ENCODE measurements around the gene SH3RF1.

SH3RF1 gene

GRCh38 chr4:169132561-169133305, 138.0 kb downstream of the SH3RF1 start:
- DNase-seq (ENCODE audit: low read depth), result no peak

GRCh38 chr4:169131556-169132208, 139.1 kb downstream of the SH3RF1 start:
- DNase-seq (ENCODE audit: low read depth), result no peak

- peak; percentile 53 for DNase-seq (ENCODE audit: low read depth)
These were observed 141.9 kb downstream of the SH3RF1 start for GRCh38 chr4:169128902-169129301.

GRCh38 chr4:169127314-169127713, 143.4 kb downstream of the SH3RF1 start:
- DNase-seq (ENCODE audit: low read depth), result no peak

- no peak for DNase-seq (ENCODE audit: low read depth)
These were observed 146.1 kb downstream of the SH3RF1 start for GRCh38 chr4:169124661-169125060.

GRCh38 chr4:169122422-169122821, 148.3 kb downstream of the SH3RF1 start:
- no peak for DNase-seq (ENCODE audit: low read depth)

GRCh38 chr4:169121861-169122382, 148.8 kb downstream of the SH3RF1 start:
- DNase-seq (ENCODE audit: low read depth), result no peak

GRCh38 chr4:169120624-169121023, 150.1 kb downstream of the SH3RF1 start:
- DNase-seq (ENCODE audit: low read depth), result no peak

GRCh38 chr4:169119536-169119935, 151.2 kb downstream of the SH3RF1 start:
- no peak for DNase-seq (ENCODE audit: low read depth)

- DNase-seq (ENCODE audit: low read depth), result no peak
These were observed 153.1 kb downstream of the SH3RF1 start for GRCh38 chr4:169117591-169118081.

GRCh38 chr4:169116270-169116901, 154.4 kb downstream of the SH3RF1 start:
- no peak for DNase-seq (ENCODE audit: low read depth)

GRCh38 chr4:169115897-169116254, 154.9 kb downstream of the SH3RF1 start:
- DNase-seq (ENCODE audit: low read depth), result peak; percentile 91

GRCh38 chr4:169115144-169115896, 155.4 kb downstream of the SH3RF1 start:
- DNase-seq (ENCODE audit: low read depth), result no peak

- no peak for DNase-seq (ENCODE audit: low read depth)
These were observed 156.3 kb downstream of the SH3RF1 start for GRCh38 chr4:169114341-169114974.

GRCh38 chr4:169110633-169111032, 160.1 kb downstream of the SH3RF1 start:
- no peak for DNase-seq (ENCODE audit: low read depth)

GRCh38 chr4:169109035-169109675, 161.6 kb downstream of the SH3RF1 start:
- no peak for DNase-seq (ENCODE audit: low read depth)

- DNase-seq (ENCODE audit: low read depth), result no peak
These were observed 162.5 kb downstream of the SH3RF1 start for GRCh38 chr4:169108303-169108702.

GRCh38 chr4:169107528-169107927, 163.2 kb downstream of the SH3RF1 start:
- DNase-seq (ENCODE audit: low read depth), result no peak

- no peak for DNase-seq (ENCODE audit: low read depth)
These were observed 164.0 kb downstream of the SH3RF1 start for GRCh38 chr4:169106696-169107229.

- no peak for DNase-seq (ENCODE audit: low read depth)
These were observed 165.1 kb downstream of the SH3RF1 start for GRCh38 chr4:169105620-169106019.

- no peak for DNase-seq (ENCODE audit: low read depth)
These were observed 166.8 kb downstream of the SH3RF1 start for GRCh38 chr4:169103966-169104412.
